HG03066 (cell line): ENCODE results near the gene NFIB.

Experiments
- ATAC-seq: cut with Tn5 transposase; IDR thresholded peaks from one replicate; pipeline ENCODE4 v1.9.1; 2021; ENCODE audit warnings: low read depth; ENCODE audit not compliant: unreplicated experiment

NFIB gene

GRCh38 chr9:14131356-14132088 lies 182.4 kb downstream of the NFIB start:
- no peak for ATAC-seq

- no peak for ATAC-seq
Measured at GRCh38 chr9:14127656-14128055, 186.3 kb downstream of the NFIB start.

- ATAC-seq, result no peak
Measured at GRCh38 chr9:14119694-14120514, 194.0 kb downstream of the NFIB start.

GRCh38 chr9:14112226-14112625 lies 201.7 kb downstream of the NFIB start:
- no peak for ATAC-seq

GRCh38 chr9:14111696-14112095 lies 202.2 kb downstream of the NFIB start:
- no peak for ATAC-seq

GRCh38 chr9:14107977-14108376 lies 206.0 kb downstream of the NFIB start:
- ATAC-seq, result no peak

- no peak for ATAC-seq
Measured at GRCh38 chr9:14107495-14107894, 206.4 kb downstream of the NFIB start.

- ATAC-seq, result no peak
Measured at GRCh38 chr9:14106699-14107098, 207.2 kb downstream of the NFIB start.

GRCh38 chr9:14104496-14104895 lies 209.4 kb downstream of the NFIB start:
- no peak for ATAC-seq

GRCh38 chr9:14103115-14103514 lies 210.8 kb downstream of the NFIB start:
- no peak for ATAC-seq

- ATAC-seq, result no peak
Measured at GRCh38 chr9:14099737-14100136, 214.2 kb downstream of the NFIB start.

GRCh38 chr9:14098486-14099180 lies 215.3 kb downstream of the NFIB start:
- no peak for ATAC-seq

- no peak for ATAC-seq
Measured at GRCh38 chr9:14097666-14098415, 216.1 kb downstream of the NFIB start.

GRCh38 chr9:14097215-14097614 lies 216.7 kb downstream of the NFIB start:
- no peak for ATAC-seq

- ATAC-seq, result no peak
Measured at GRCh38 chr9:14096258-14096922, 217.6 kb downstream of the NFIB start.

GRCh38 chr9:14095277-14095676 lies 218.7 kb downstream of the NFIB start:
- no peak for ATAC-seq

GRCh38 chr9:14094491-14094890 lies 219.4 kb downstream of the NFIB start:
- no peak for ATAC-seq

- ATAC-seq, result no peak
Measured at GRCh38 chr9:14092344-14092743, 221.6 kb downstream of the NFIB start.

- ATAC-seq, result no peak
Measured at GRCh38 chr9:14089051-14089803, 224.7 kb downstream of the NFIB start.
